WERI-Rb-1 (cell line): Measurements from ENCODE around the gene PAN3.

Source experiments
- DNase-seq: peaks from one replicate; pipeline ENCODE4 v3.0.0-alpha.2; 2020
- H3K27ac ChIP-seq: fragments of 250-450 bp; sonication (Bioruptor Pico); 2 replicates; pipeline ENCODE4 v1.5.1; 2020; ENCODE audit warnings: mild to moderate bottlenecking, moderate library complexity
- H3K27me3 ChIP-seq: fragments of 250-450 bp; sonication (Bioruptor Pico); 2 replicates; pipeline ENCODE4 v1.5.1; 2021; ENCODE audit warnings: mild to moderate bottlenecking, low read depth, moderate library complexity; ENCODE audit not compliant: insufficient read depth, severe bottlenecking
- H3K36me3 ChIP-seq: fragments of 250-450 bp; sonication (Bioruptor Pico); 2 replicates; pipeline ENCODE4 v1.5.1; 2020; ENCODE audit warnings: mild to moderate bottlenecking, moderate library complexity
- H3K4me3 ChIP-seq: 2 replicates; pipeline ENCODE4 v1.5.1; 2011; ENCODE audit warnings: low read depth, mild to moderate bottlenecking, control low read depth, low read length
- H3K9me3 ChIP-seq: fragments of 250-450 bp; sonication (Bioruptor Pico); 2 replicates; pipeline ENCODE4 v1.5.1; 2021; ENCODE audit warnings: mild to moderate bottlenecking, moderate library complexity; ENCODE audit not compliant: severe bottlenecking
- CTCF ChIP-seq: IDR thresholded peaks from 2 replicates; pipeline ENCODE4 v1.5.1; 2011; ENCODE audit warnings: low read depth, mild to moderate bottlenecking, control low read depth, inconsistent platforms, low read length

The PAN3 gene

GRCh38 chr13:28204690-28205443 lies 66.5 kb downstream of the PAN3 start:
- no peaks in the 10 kb centered on the region for H3K9me3 ChIP-seq
- no peak for DNase-seq
- peaks cover 11% of the 10 kb centered on the region; the same call in 1 of the 2 replicates for H3K36me3 ChIP-seq
- no peak for TF ChIP-seq CTCF
- no peaks in the 10 kb centered on the region for H3K27me3 ChIP-seq
- no peak overlapping the region for H3K27ac ChIP-seq
- no peak overlapping the region for H3K4me3 ChIP-seq

- no peak for DNase-seq
- no peak for TF ChIP-seq CTCF
- H3K9me3 ChIP-seq = no peaks in the 10 kb centered on the region
- H3K27me3 ChIP-seq = no peaks in the 10 kb centered on the region
- no peak overlapping the region for H3K4me3 ChIP-seq
- H3K27ac ChIP-seq = no peak overlapping the region
- peaks cover 8% of the 10 kb centered on the region for H3K36me3 ChIP-seq
Observed at GRCh38 chr13:28218679-28219078, 80.3 kb downstream of the PAN3 start.

GRCh38 chr13:28219408-28220099 lies 81.2 kb downstream of the PAN3 start:
- no peak for DNase-seq
- no peak for TF ChIP-seq CTCF
- no peaks in the 10 kb centered on the region for H3K27me3 ChIP-seq
- H3K27ac ChIP-seq = no peak overlapping the region
- no peak overlapping the region for H3K4me3 ChIP-seq
- no peaks in the 10 kb centered on the region for H3K9me3 ChIP-seq
- H3K36me3 ChIP-seq = peaks cover 8% of the 10 kb centered on the region

GRCh38 chr13:28220166-28220565 lies 81.8 kb downstream of the PAN3 start:
- Histone ChIP-seq H3K9me3 (no peaks in the 10 kb centered on the region), H3K27me3 (no peaks in the 10 kb centered on the region), H3K4me3 (no peak overlapping the region), H3K27ac (no peak overlapping the region), H3K36me3 (peaks cover 8% of the 10 kb centered on the region)
- no peak for TF ChIP-seq CTCF
- DNase-seq = no peak

GRCh38 chr13:28229522-28230411 lies 91.4 kb downstream of the PAN3 start:
- Histone ChIP-seq H3K27ac (no peak overlapping the region), H3K36me3 (peaks cover 3% of the 10 kb centered on the region; the same call in 1 of the 2 replicates), H3K9me3 (no peaks in the 10 kb centered on the region), H3K4me3 (no peak overlapping the region), H3K27me3 (no peaks in the 10 kb centered on the region)
- no peak for DNase-seq
- no peak for TF ChIP-seq CTCF
